Vagina (tissue), 2 donors: Measurements from ENCODE around the gene GLB1L3. TPM values are rescaled to one million over a fixed set of nuclear protein-coding genes. Genes with fewer than 3 reads are reported as not detected.

Experiments
- DNase-seq, 2 donors: peaks; one replicate each; pipeline ENCODE4 v3.0.0-alpha.2; 2017; ENCODE audit errors: extremely low spot score in 2 of 2
- H3K27ac ChIP-seq: fragments of 200-600 bp; sonication (generic); one replicate; pipeline ENCODE4 v1.5.1; 2019
- H3K27me3 ChIP-seq: fragments of 200-600 bp; sonication (generic); one replicate; pipeline ENCODE4 v1.5.1; 2019
- H3K36me3 ChIP-seq, 2 donors: fragments of 200-600 bp; sonication (generic); one replicate each; pipeline ENCODE4 v1.5.1; 2017 to 2019
- H3K4me1 ChIP-seq: fragments of 200-600 bp; sonication (generic); one replicate; pipeline ENCODE4 v1.5.1; 2019
- H3K4me3 ChIP-seq, 2 donors: fragments of 200-600 bp; sonication (generic); 1 replicate in 1 of 2; 2 replicates in 1 of 2; pipeline ENCODE4 v1.5.1; 2016 to 2019
- H3K9me3 ChIP-seq: fragments of 200-600 bp; sonication (generic); one replicate; pipeline ENCODE4 v1.5.1; 2019
- POLR2A ChIP-seq, 2 donors: fragments of 450-650 bp; IDR thresholded peaks; one replicate each; pipeline ENCODE4 v1.6.1; 2017; ENCODE audit warnings: antibody characterized with exemption in 2 of 2, mild to moderate bottlenecking in 2 of 2, moderate library complexity in 2 of 2
- POLR2AphosphoS5 ChIP-seq, 2 donors: sonication (generic); formaldehyde crosslinking; IDR thresholded peaks; one replicate each; pipeline ENCODE4 v1.9.0; 2017; ENCODE audit warnings: antibody characterized with exemption in 2 of 2, mild to moderate bottlenecking in 2 of 2, low read depth in 1 of 2; ENCODE audit not compliant: insufficient read depth in 1 of 2
- intact Hi-C: fragments of 100-400 bp; cut with DNase I; formaldehyde crosslinking; loops from one replicate; pipeline ENCODE4 v1.15.1; 2023
- total RNA-seq: library from RNA; depleted of rRNA; stranded (reverse); fragments of >200 nt; gene quantifications from one replicate; pipeline ENCODE4 v1.2.3, GENCODE V29; 2016
- TF ChIP-seq, protein P1 (sequence below), 3 experiments: fragments of 450-650 bp in 2 of 3; fragments of 200-600 bp in 1 of 3; sonication (generic) in 1 of 3; IDR thresholded peaks; one replicate each; pipeline ENCODE4 v1.5.1; 2017 to 2019; ENCODE audit warnings: antibody characterized with exemption in 3 of 3, mild to moderate bottlenecking in 2 of 3, moderate library complexity in 2 of 3

The GLB1L3 gene
- total RNA-seq, 1 donor from 2014 or later, result 2.2 TPM

DNA sequence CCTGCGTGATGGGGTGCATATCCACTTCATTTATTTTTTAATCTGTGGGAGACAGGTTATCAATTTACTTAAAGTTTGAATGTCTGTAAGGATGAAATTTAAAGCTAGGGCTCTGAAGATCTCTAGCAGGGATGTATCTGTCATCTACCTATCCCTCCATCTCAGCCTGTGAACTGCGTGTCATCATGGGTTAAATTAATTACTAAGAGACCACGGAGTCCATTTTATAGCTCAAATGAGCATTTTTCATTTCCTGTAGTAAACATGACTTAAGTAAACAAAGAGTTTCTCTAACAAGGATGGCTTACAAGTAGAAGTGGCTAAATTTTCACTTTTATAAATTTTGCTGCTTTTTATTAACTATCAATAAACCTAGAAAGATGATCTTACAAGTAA lies 2.9 kb upstream of the GLB1L3 start:
- no peak overlapping the region for H3K4me3 ChIP-seq
- intact Hi-C loops, result no loop called here
- no peaks in the 10 kb centered on the region for H3K36me3 ChIP-seq
- no peak for DNase-seq
- peaks cover 13% of the 10 kb centered on the region for H3K27me3 ChIP-seq
- H3K9me3 ChIP-seq, result no peaks in the 10 kb centered on the region
- TF ChIP-seq POLR2AphosphoS5 (IDR thresholded peaks at IDR 0.05; ENCODE audit: insufficient read depth in 1 of 2, low read depth in 1 of 2) (no peak), POLR2A (IDR thresholded peaks at IDR 0.05) (no peak)
- TF ChIP-seq, protein P1, sequence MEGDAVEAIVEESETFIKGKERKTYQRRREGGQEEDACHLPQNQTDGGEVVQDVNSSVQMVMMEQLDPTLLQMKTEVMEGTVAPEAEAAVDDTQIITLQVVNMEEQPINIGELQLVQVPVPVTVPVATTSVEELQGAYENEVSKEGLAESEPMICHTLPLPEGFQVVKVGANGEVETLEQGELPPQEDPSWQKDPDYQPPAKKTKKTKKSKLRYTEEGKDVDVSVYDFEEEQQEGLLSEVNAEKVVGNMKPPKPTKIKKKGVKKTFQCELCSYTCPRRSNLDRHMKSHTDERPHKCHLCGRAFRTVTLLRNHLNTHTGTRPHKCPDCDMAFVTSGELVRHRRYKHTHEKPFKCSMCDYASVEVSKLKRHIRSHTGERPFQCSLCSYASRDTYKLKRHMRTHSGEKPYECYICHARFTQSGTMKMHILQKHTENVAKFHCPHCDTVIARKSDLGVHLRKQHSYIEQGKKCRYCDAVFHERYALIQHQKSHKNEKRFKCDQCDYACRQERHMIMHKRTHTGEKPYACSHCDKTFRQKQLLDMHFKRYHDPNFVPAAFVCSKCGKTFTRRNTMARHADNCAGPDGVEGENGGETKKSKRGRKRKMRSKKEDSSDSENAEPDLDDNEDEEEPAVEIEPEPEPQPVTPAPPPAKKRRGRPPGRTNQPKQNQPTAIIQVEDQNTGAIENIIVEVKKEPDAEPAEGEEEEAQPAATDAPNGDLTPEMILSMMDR (IDR thresholded peaks at IDR 0.05), result no peak
- peaks cover 20% of the 10 kb centered on the region for H3K4me1 ChIP-seq
- H3K27ac ChIP-seq, result no peak overlapping the region

DNA sequence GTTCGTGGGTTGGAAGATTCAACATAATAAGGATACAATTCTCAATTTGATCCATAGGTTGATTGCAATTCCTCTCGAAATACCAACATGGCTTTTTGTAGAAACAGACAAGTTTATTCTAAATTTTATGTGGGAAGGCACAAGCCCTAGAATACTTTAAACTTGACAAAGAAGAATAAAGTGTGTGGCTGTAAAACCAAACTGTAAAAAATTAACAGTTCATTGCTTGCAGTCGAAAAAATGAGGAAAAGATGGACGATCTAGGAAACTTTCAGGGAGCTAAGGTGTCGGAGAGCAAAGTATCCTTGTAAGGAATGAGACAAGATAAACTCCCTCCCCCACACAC lies 1.0 kb upstream of the GLB1L3 start:
- no peaks in the 10 kb centered on the region for H3K36me3 ChIP-seq
- H3K27me3 ChIP-seq, result peaks cover 13% of the 10 kb centered on the region
- H3K4me1 ChIP-seq, result peaks cover 20% of the 10 kb centered on the region
- intact Hi-C loops, result no loop called here
- no peaks in the 10 kb centered on the region for H3K9me3 ChIP-seq
- H3K27ac ChIP-seq, result no peak overlapping the region
- peak overlapping the region in 1 of 2 donors; percentile 38 for H3K4me3 ChIP-seq
- DNase-seq, result no peak
- TF ChIP-seq, protein P1 (IDR thresholded peaks at IDR 0.05), result no peak
- TF ChIP-seq POLR2AphosphoS5 (IDR thresholded peaks at IDR 0.05; ENCODE audit: insufficient read depth in 1 of 2, low read depth in 1 of 2) (no peak), POLR2A (IDR thresholded peaks at IDR 0.05) (no peak)

DNA sequence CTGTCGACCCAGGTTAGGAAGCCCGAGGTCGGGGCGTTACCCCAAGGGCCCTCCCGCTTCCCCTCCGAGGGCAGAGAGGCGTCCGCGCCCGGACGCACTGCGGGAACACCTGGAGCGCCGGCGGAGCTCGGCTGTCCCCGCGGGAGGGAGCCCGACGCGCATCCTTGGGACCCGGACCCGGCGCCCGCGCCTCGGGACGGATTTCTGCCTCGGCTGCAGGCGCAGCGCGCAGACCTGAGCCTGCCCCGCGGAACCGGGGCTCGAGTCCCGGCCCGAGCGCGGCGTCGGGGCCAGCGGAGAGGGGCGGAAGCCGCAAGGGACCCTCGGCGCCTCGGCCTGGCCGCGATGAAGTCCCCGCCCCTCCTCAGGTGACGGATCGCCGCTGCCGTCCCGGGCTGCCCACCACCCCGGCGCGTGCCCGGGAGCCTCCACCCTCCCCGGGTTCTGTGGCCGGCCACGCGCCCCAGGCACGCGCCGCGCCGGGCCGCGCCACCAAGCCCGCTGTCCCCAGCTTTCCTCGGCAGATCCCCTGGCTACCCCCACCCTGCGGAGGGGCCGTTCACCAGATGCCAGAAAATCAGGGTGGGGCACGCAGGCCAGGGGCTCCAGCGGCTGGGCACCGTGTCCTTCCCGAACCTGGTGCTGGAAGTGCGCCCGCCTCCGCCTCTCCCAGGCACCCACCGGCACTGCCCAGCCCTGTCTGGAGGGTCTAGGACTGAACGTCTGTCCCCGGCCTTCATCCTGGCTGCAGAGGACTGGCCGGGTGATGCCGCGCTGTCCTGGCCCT lies 410 bp downstream of the GLB1L3 start:
- H3K9me3 ChIP-seq, result no peaks in the 10 kb centered on the region
- intact Hi-C loops, result no loop called here
- peak; percentile 67 to 76 for DNase-seq
- H3K4me3 ChIP-seq, result peak overlapping the region; percentile 38 to 40
- H3K36me3 ChIP-seq, result no peaks in the 10 kb centered on the region
- peaks cover 13% of the 10 kb centered on the region for H3K27me3 ChIP-seq
- H3K4me1 ChIP-seq, result peaks cover 20% of the 10 kb centered on the region
- H3K27ac ChIP-seq, result peak overlapping the region; percentile 18
- TF ChIP-seq POLR2AphosphoS5 (IDR thresholded peaks at IDR 0.05; ENCODE audit: insufficient read depth in 1 of 2, low read depth in 1 of 2) (no peak), POLR2A (IDR thresholded peaks at IDR 0.05) (no peak)
- TF ChIP-seq, protein P1 (IDR thresholded peaks at IDR 0.05), result no peak

DNA sequence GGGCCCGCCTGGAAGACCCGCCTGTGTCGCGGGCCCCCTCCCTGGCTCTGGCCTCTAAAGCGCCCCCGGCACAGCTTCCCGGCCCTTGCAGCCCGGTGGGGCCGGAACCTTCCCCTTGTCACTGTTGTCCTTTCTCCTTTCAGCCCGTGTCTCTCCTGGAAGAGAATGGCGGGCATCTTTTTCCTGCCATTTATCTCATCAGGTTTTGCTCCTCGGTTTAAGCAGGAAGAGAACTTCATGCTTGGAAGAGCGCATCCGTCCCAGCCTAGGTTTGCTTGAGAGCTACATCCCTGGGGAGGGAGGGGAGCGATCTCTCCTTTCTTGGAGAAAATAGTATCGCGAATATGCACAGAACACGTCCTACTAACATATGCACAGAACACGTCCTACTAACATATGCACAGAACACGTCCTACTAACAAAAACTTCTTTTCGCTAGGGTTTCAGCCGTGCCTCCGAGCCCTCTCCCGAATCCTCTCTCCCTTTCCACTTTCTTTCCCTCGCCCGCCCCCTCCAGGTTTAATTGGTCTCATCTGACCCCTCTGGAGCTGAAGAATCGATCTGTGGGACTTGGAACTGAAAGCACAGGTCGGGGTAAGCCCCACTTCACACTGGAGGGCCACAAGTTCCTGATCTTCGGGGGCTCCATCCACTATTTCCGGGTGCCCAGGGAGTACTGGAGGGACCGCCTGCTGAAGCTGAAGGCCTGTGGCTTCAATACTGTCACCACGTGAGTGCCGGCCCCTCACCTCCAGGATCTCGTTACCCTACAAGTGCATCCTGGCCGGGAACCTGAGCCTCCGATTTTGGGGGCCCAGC lies 1.2 kb downstream of the GLB1L3 start:
- Histone ChIP-seq H3K9me3 (no peaks in the 10 kb centered on the region), H3K4me1 (peaks cover 20% of the 10 kb centered on the region), H3K27me3 (peaks cover 13% of the 10 kb centered on the region), H3K4me3 (peak overlapping the region; percentile 38 to 40), H3K36me3 (no peaks in the 10 kb centered on the region), H3K27ac (no peak overlapping the region)
- peak; percentile 69 to 94 for DNase-seq
- TF ChIP-seq POLR2A (IDR thresholded peaks at IDR 0.05), result no peak
- TF ChIP-seq, protein P1 (IDR thresholded peaks at IDR 0.05), result no peak
- TF ChIP-seq POLR2AphosphoS5 (IDR thresholded peaks at IDR 0.05; ENCODE audit: insufficient read depth in 1 of 2, low read depth in 1 of 2), result no peak
- intact Hi-C loops, result no loop called here
